ENCODE measurements around the gene COQ8B.
A peak's percentile ranks its signal among the peaks of the same experiment; 100 is the strongest.

DNA sequence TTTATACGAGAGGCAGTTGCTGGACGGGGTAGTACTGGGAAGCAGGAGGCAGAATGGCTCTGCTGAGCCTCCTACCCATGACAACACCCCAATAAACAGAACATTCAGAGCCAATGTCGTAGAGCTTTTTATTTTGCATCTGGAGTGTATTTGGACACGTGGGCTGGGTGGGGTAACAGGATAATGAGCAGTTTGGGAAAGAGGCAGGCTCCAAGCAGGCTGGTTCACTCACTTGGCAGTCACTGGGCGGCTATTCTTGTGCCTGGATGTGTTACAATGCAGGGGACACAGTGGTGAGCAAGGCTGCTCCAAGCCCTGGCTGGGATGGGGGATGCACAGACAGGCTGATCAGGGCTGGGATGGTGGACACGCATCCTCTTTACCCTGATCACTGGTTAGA is 24.1 kb upstream of the COQ8B start:
- TF ChIP-seq, protein P1, sequence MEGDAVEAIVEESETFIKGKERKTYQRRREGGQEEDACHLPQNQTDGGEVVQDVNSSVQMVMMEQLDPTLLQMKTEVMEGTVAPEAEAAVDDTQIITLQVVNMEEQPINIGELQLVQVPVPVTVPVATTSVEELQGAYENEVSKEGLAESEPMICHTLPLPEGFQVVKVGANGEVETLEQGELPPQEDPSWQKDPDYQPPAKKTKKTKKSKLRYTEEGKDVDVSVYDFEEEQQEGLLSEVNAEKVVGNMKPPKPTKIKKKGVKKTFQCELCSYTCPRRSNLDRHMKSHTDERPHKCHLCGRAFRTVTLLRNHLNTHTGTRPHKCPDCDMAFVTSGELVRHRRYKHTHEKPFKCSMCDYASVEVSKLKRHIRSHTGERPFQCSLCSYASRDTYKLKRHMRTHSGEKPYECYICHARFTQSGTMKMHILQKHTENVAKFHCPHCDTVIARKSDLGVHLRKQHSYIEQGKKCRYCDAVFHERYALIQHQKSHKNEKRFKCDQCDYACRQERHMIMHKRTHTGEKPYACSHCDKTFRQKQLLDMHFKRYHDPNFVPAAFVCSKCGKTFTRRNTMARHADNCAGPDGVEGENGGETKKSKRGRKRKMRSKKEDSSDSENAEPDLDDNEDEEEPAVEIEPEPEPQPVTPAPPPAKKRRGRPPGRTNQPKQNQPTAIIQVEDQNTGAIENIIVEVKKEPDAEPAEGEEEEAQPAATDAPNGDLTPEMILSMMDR (IDR thresholded peaks at IDR 0.05): no peak
- no peak for TF ChIP-seq EP300 (IDR thresholded peaks at IDR 0.05)
- TF ChIP-seq POLR2A (IDR thresholded peaks at IDR 0.05): no peak
- peak in 2 of 3 donors; percentile 44 to 67 for TF ChIP-seq POLR2AphosphoS5 (IDR thresholded peaks at IDR 0.05)

Data from suprapubic skin (tissue), 4 donors.